HepG2 (cell line): Measurements from ENCODE around the gene DCC. TPM values are rescaled to one million over a fixed set of nuclear protein-coding genes. Genes with fewer than 3 reads are reported as not detected.

Source experiments
- ATAC-seq: fragments of 200-7000 bp; cut with Tn5 transposase; 3 replicates; pipeline ENCODE4 v1.9.1; 2020; ENCODE audit warnings: mild to moderate bottlenecking, moderate library complexity
- BruUV-seq: library from RNA; stranded (reverse); fragments of 400-500 nt; replicated peaks from 2 replicates; lab custom pipeline; 2021; lab: Mats Ljungman, UMichigan
- CTCF ChIA-PET: fragments of 300-600 bp; formaldehyde crosslinking; extraction: SDS; loops from one replicate; lab custom pipeline; 2021; ENCODE audit warnings: low total read pairs, inconsistent platforms, low intra/inter-chr PET ratio; lab: Yijun Ruan, JAX
- POLR2A ChIA-PET: fragments of 350-600 bp; sonication (Branson Sonifier 250); formaldehyde crosslinking; loops from one replicate; lab custom pipeline; 2020; ENCODE audit warnings: antibody characterized with exemption, inconsistent platforms; lab: Yijun Ruan, JAX
- DNase-seq: peaks from one replicate; pipeline ENCODE4 v3.0.0-alpha.2; 2015; ENCODE audit warnings: low spot score
- FAIRE-seq: peaks from 3 replicates; lab custom pipeline; 2011; peaks lifted over from hg19 to GRCh38; lab: Jason Lieb, UNC
- H2AFZ ChIP-seq: one replicate; pipeline ENCODE4 v1.6.1; 2011; ENCODE audit warnings: low read length, inconsistent platforms
- H3K27ac ChIP-seq: fragments of 300-600 bp; 3 replicates; pipeline ENCODE4 v1.8.0; 2011; ENCODE audit warnings: mixed run types, mild to moderate bottlenecking, mixed read lengths, low read length, inconsistent platforms; ENCODE audit not compliant: insufficient read depth; ENCODE audit errors: extremely low read length
- H3K27me3 ChIP-seq, 2 experiments: fragments of 200-600 bp in 1 of 2; 2 replicates in 1 of 2; 3 replicates in 1 of 2; pipeline versions ENCODE4 v1.6.0 to v1.8.0; 2011; ENCODE audit warnings: low read length in 2 of 2, mild to moderate bottlenecking in 2 of 2, moderate library complexity in 2 of 2, inconsistent platforms in 1 of 2; ENCODE audit not compliant: insufficient read depth in 2 of 2, control insufficient read depth in 1 of 2
- H3K36me3 ChIP-seq, 2 experiments: fragments of 200-600 bp in 1 of 2; replicated peaks in 1 of 2; 2 replicates in 1 of 2; 3 replicates in 1 of 2; pipeline versions ENCODE4 v1.5.1 to v1.8.0; 2011; ENCODE audit warnings: low read length in 2 of 2, inconsistent platforms in 1 of 2; ENCODE audit not compliant: insufficient read depth in 2 of 2, control insufficient read depth in 1 of 2
- H3K4me1 ChIP-seq: 2 replicates; pipeline ENCODE4 v1.5.1; 2012; ENCODE audit warnings: low read length, inconsistent platforms; ENCODE audit not compliant: insufficient read depth
- H3K4me2 ChIP-seq: 2 replicates; pipeline ENCODE4 v1.6.0; 2011; ENCODE audit warnings: low read depth, low read length, inconsistent platforms
- H3K4me3 ChIP-seq, 3 experiments: fragments of 200-600 bp in 1 of 3; sonication (generic), shearing (Covaris generic) in 1 of 3; replicated peaks in 1 of 3; 2 replicates each; pipeline ENCODE4 v1.5.1; 2011 to 2016; ENCODE audit warnings: low read length in 3 of 3, inconsistent platforms in 2 of 3, low read depth in 2 of 3, mild to moderate bottlenecking in 2 of 3, control low read depth in 1 of 3, mixed read lengths in 1 of 3; ENCODE audit not compliant: insufficient read depth in 1 of 3
- H3K79me2 ChIP-seq: one replicate; pipeline ENCODE4 v1.6.1; 2011; ENCODE audit warnings: low read length, inconsistent platforms; ENCODE audit not compliant: insufficient read depth
- H3K9ac ChIP-seq: 2 replicates; pipeline ENCODE4 v1.6.0; 2011; ENCODE audit warnings: mild to moderate bottlenecking, low read depth, low read length, inconsistent platforms; ENCODE audit not compliant: insufficient read depth
- H3K9me3 ChIP-seq: 2 replicates; pipeline ENCODE4 v1.5.1; 2012; ENCODE audit warnings: mild to moderate bottlenecking, low read length
- H4K20me1 ChIP-seq: 2 replicates; pipeline ENCODE4 v1.6.0; 2011; ENCODE audit warnings: inconsistent platforms, mild to moderate bottlenecking, low read length, moderate library complexity; ENCODE audit not compliant: insufficient read depth
- HNRNPH1 ChIP-seq: fragments of 200-400 bp; formaldehyde crosslinking; optimal IDR thresholded peaks from 2 replicates; pipeline ENCODE3; 2017; ENCODE audit warnings: mild to moderate bottlenecking, low read depth, low read length
- HNRNPLL ChIP-seq: fragments of 200-400 bp; formaldehyde crosslinking; IDR thresholded peaks from 2 replicates; pipeline ENCODE4 v1.6.1; 2017; ENCODE audit warnings: mild to moderate bottlenecking, low read depth, low read length; ENCODE audit not compliant: poor library complexity, severe bottlenecking
- RORA ChIP-seq: sonication (generic); formaldehyde crosslinking; IDR thresholded peaks from 2 replicates; pipeline ENCODE4 v1.5.0; 2020; ENCODE audit warnings: mild to moderate bottlenecking, missing genetic modification reagents, moderate library complexity
- THYN1 ChIP-seq: sonication (generic); formaldehyde crosslinking; IDR thresholded peaks from 2 replicates; pipeline ENCODE4 v1.8.1; 2023; ENCODE audit warnings: low read depth, mild to moderate bottlenecking, moderate library complexity, missing genetic modification reagents, borderline replicate concordance
- ZBTB33 ChIP-seq: sonication (generic); formaldehyde crosslinking; IDR thresholded peaks from 2 replicates; pipeline ENCODE4 v1.4.0; 2020; ENCODE audit warnings: missing genetic modification reagents
- ZFP91 ChIP-seq: sonication (generic); formaldehyde crosslinking; IDR thresholded peaks from 2 replicates; pipeline ENCODE4 v1.9.0; 2022; ENCODE audit warnings: missing genetic modification reagents, mild to moderate bottlenecking, borderline replicate concordance
- ZMAT3 ChIP-seq: sonication (generic); formaldehyde crosslinking; conservative IDR thresholded peaks from 2 replicates; pipeline ENCODE4 v1.7.0; 2021; ENCODE audit warnings: missing genetic modification reagents
- ZNF512B ChIP-seq: sonication (generic); formaldehyde crosslinking; IDR thresholded peaks from 2 replicates; pipeline ENCODE4 v1.5.1; 2020; ENCODE audit warnings: missing genetic modification reagents, mild to moderate bottlenecking, borderline replicate concordance
- ZNF839 ChIP-seq: sonication (generic); formaldehyde crosslinking; IDR thresholded peaks from 2 replicates; pipeline ENCODE4 v1.4.0; 2020; ENCODE audit warnings: missing genetic modification reagents, mild to moderate bottlenecking, borderline replicate concordance
- WGBS: methylation state at CpG from one replicate; pipeline ENCODE4 v1.1.6; 2017; ENCODE audit warnings: low lambda C conversion rate; 5-methylcytosine and 5-hydroxymethylcytosine counted together
- in situ Hi-C: cut with HindIII; loops from 2 replicates; pipeline ENCODE4 v1.10.0; 2017; ENCODE audit warnings: low pct_unique_long_range_greater_than_20kb; ENCODE audit not compliant: extremely low pct_ligation_motif_present
- intact Hi-C: fragments of 100-400 bp; cut with micrococcal nuclease; formaldehyde crosslinking; loops from one replicate; pipeline ENCODE4 v1.10.0; 2022; ENCODE audit not compliant: unreplicated experiment
- polyA plus RNA-seq, 8 experiments: library from polyadenylated mRNA; depleted of rRNA in 3 of 8; stranded (reverse) in 7 of 8; unstranded in 1 of 8; fragments of >200 nt; fragmentation: Illumina TruSeq in 4 of 8; extraction: Trizol in 4 of 8; gene quantifications; 2 replicates each; pipeline versions ENCODE4 v1.2.1 to v1.2.3, GENCODE V29; 2011 to 2016; ENCODE audit warnings: low read depth in 4 of 8, missing spikeins in 1 of 8, mixed read lengths in 1 of 8; ENCODE audit not compliant: insufficient read depth in 1 of 8
- total RNA-seq, 5 experiments: library from RNA; depleted of rRNA; stranded (reverse); fragments of >200 nt; fragmentation: Illumina TruSeq; extraction: Trizol; gene quantifications; 2 replicates each; pipeline ENCODE4 v1.2.3, GENCODE V29; 2016; ENCODE audit warnings: low read depth in 1 of 5

DCC gene
- total and polyA plus RNA-seq, 2 of the 13 experiments (the other 11 are each of a cell fraction or from before 2014, with no cell fraction given) = not detected

- DNase-seq = no peak
- Histone ChIP-seq H4K20me1 (no peaks in the 10 kb centered on the region), H3K9ac (no peak overlapping the region), H3K36me3 (no peaks in the 10 kb centered on the region), H3K4me2 (no peak overlapping the region), H2AFZ (no peak overlapping the region), H3K4me3 (no peak overlapping the region), H3K27ac (no peak overlapping the region), H3K79me2 (no peaks in the 10 kb centered on the region), H3K4me1 (no peaks in the 10 kb centered on the region), H3K9me3 (no peaks in the 10 kb centered on the region), H3K27me3 (no peaks in the 10 kb centered on the region)
- in situ Hi-C loops (no loop called here), intact Hi-C loops (loop anchor here (10.0 kb wide), 1 partner anchor 345 kb away; no protein-coding TSS in a partner anchor)
- TF ChIP-seq ZMAT3 (no peak), ZNF512B (no peak), ZBTB33 (CRISPR knock-in tag) (no peak), ZFP91 (no peak), HNRNPH1 (no peak), ZNF839 (CRISPR knock-in tag) (no peak), RORA (CRISPR knock-in tag) (no peak), THYN1 (CRISPR knock-in tag) (no peak), HNRNPLL (no peak)
- BruUV-seq = no TSS peak
- ChIA-PET CTCF (no interaction called here), POLR2A (no interaction called here)
- no peak for ATAC-seq
- no peak for FAIRE-seq
- 2% methylated on average over 2 of the region's 2 CpGs for WGBS
These were observed 9.5 kb downstream of the DCC start for GRCh38 chr18:52349498-52349897.
